Fibroblast of lung (primary cell): ENCODE data around the gene SRC.

Experiments used
- EZH2 ChIP-seq: IDR thresholded peaks from 2 replicates; pipeline ENCODE4 v1.5.1; 2012; ENCODE audit warnings: low read length, control low read depth, mild to moderate bottlenecking; ENCODE audit errors: missing control alignments
- TF ChIP-seq, protein P1 (sequence below), 2 donors: IDR thresholded peaks in 1 of 2; conservative IDR thresholded peaks in 1 of 2; 1 replicate in 1 of 2; 2 replicates in 1 of 2; pipeline ENCODE4 v1.5.1; 2011 to 2012; ENCODE audit warnings: low read length in 2 of 2, control low read depth in 1 of 2, inconsistent platforms in 1 of 2, low read depth in 1 of 2, mild to moderate bottlenecking in 1 of 2

DNA sequence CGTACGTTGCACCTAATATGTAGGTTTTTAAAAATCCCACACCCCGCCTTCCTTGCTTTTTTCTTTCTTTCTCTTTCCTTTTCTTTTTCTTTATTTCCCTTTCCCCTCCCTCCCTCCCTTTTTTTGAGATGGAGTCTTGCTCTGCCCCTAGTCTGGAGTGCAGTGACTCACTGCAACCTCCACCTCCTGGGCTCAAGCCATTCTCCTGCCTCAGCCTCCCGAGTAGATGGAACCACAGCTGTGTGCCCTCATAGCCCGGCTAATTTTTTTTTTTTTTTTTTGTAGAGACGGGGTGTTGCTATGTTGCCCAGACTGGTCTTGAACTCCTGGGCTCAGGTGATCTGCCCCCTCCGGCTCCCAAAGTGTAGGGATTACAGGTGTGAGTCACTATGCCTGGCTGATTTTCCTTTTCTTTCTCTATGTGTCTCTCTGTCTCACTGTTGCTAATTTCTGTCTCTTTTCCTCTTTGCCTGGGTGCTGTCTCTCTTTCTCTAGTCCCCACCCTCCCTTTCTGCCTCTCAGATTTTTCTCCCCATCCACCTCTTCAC lies 61.2 kb downstream of the SRC start:
- no peak for TF ChIP-seq EZH2
- TF ChIP-seq, protein P1, sequence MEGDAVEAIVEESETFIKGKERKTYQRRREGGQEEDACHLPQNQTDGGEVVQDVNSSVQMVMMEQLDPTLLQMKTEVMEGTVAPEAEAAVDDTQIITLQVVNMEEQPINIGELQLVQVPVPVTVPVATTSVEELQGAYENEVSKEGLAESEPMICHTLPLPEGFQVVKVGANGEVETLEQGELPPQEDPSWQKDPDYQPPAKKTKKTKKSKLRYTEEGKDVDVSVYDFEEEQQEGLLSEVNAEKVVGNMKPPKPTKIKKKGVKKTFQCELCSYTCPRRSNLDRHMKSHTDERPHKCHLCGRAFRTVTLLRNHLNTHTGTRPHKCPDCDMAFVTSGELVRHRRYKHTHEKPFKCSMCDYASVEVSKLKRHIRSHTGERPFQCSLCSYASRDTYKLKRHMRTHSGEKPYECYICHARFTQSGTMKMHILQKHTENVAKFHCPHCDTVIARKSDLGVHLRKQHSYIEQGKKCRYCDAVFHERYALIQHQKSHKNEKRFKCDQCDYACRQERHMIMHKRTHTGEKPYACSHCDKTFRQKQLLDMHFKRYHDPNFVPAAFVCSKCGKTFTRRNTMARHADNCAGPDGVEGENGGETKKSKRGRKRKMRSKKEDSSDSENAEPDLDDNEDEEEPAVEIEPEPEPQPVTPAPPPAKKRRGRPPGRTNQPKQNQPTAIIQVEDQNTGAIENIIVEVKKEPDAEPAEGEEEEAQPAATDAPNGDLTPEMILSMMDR (conservative IDR thresholded peaks at IDR 0.05 in 1 of 2, IDR thresholded peaks at IDR 0.05 in 1 of 2; ENCODE audit: low read depth in 1 of 2, low read length in 2 of 2): no peak
